Erythroblast (primary cell): ENCODE data around the gene TRAM2.

Experiments
- GATA1 ChIP-seq: IDR thresholded peaks from 2 replicates; pipeline ENCODE4 v1.6.1; 2011; ENCODE audit warnings: low read depth, mild to moderate bottlenecking, control low read depth, low read length, moderate library complexity
- POLR2A ChIP-seq: IDR thresholded peaks from 2 replicates; pipeline ENCODE4 v1.6.1; 2011; ENCODE audit warnings: mild to moderate bottlenecking, low read length

DNA sequence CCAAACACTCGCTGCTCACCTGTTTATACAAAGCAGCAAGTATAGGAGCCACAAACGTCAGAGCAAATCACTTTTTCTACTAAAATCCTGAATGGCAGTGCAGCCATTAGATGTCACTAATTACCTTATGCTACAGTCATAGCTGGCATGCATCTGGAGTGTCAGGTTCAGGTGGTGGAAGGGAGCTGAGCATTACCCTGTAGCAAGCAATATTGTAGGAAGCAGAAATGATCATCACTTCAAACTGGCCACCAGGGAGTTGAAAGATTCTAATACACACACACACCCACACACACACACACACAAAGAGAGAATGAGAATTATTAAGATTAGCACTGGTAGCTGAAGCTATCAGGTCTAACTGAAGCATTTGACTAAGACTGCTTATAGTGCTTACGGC is 80.9 kb downstream of the TRAM2 start:
- TF ChIP-seq GATA1 (no peak), POLR2A (no peak)
